Inflammatory macrophage treated with lipopolysaccharide for 1 hour (primary cell): Measurements from ENCODE around the gene ARMC8.
"Not testable (repeated sequence)": the region's sequence is repeated elsewhere in the genome, so short reads cannot be mapped to it uniquely, and the experiment has no call there.

Source experiments
- DNase-seq, 2 donors: peaks; one replicate each; pipeline ENCODE4 v3.0.0-alpha.2; 2020 to 2022

The ARMC8 gene, protein sequence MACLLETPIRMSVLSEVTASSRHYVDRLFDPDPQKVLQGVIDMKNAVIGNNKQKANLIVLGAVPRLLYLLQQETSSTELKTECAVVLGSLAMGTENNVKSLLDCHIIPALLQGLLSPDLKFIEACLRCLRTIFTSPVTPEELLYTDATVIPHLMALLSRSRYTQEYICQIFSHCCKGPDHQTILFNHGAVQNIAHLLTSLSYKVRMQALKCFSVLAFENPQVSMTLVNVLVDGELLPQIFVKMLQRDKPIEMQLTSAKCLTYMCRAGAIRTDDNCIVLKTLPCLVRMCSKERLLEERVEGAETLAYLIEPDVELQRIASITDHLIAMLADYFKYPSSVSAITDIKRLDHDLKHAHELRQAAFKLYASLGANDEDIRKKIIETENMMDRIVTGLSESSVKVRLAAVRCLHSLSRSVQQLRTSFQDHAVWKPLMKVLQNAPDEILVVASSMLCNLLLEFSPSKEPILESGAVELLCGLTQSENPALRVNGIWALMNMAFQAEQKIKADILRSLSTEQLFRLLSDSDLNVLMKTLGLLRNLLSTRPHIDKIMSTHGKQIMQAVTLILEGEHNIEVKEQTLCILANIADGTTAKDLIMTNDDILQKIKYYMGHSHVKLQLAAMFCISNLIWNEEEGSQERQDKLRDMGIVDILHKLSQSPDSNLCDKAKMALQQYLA

DNA sequence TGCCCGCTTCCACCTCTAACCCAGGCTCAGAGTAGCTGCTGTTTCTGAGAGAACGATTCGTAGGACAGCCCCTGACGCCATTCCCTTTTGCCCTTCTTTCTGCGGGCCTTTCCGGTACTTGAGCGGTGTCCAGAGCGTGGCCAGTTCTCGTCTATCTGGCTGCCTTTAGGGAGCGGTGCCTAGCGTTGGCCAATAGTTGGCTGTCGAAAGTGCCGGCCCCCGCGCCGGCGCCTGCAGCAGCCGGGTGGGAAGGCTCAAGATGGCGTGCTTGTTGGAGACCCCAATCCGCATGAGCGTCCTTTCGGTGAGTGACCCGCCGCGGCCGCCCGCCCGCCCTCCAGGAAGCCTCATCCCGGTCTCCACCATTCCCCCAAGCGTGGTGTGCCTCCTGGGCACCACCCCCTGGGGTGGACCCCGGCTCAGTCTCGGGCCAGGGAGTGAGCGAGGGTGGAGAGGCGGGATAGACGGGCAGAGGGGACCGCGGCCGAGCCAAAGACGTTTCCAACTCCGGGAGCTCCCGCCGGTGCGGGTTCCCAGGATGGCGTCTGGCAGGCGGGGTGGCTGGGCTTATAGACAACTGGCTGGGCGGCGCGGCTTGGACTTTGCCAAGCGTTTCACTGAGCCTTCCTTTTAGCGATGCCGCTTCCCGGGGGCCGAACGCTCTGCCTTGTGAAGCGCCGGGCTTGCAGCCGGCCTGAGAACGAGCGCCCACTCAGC is at the start of gene ARMC8:
Gene ARMC8, plus strand, starts transcription at position 6 of the 717 bp plus-strand sequence. Its CDS starts 254 bp downstream, at position 260.
- peak in 1 of 2 donors; percentile 47 for DNase-seq

- DNase-seq = no peak
These were observed 49.2 kb upstream of the ARMC8 start for GRCh38 chr3:138137861-138138260.

GRCh38 chr3:138139691-138140090 is 47.4 kb upstream of the ARMC8 start:
- DNase-seq = peak in 1 of 2 donors; percentile 40

DNA sequence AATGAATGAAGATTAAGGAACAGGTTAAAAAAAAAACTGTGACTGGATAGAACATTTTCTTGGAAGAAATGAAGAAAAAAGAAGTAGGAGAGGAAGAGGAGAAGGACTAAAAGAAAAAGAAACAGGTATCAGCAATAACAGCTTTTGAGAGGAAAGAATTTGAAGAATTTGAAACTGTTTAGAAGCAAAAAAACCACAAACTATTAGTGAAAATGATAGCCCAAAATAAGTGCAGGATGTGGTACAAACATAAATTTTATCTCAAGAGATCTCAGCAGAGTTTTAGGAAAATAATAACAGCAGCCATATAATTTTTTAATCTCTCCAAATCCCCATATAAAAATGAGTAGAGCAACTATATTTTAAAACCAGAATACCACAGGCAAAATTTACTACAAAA is 46.2 kb upstream of the ARMC8 start:
- no peak for DNase-seq

- not testable (repeated sequence) for DNase-seq
These were observed 44.9 kb upstream of the ARMC8 start for GRCh38 chr3:138142181-138142580.

GRCh38 chr3:138148503-138148902 is 38.6 kb upstream of the ARMC8 start:
- DNase-seq = peak in 1 of 2 donors; percentile 33

GRCh38 chr3:138154534-138154933 is 32.6 kb upstream of the ARMC8 start:
- no peak for DNase-seq

DNA sequence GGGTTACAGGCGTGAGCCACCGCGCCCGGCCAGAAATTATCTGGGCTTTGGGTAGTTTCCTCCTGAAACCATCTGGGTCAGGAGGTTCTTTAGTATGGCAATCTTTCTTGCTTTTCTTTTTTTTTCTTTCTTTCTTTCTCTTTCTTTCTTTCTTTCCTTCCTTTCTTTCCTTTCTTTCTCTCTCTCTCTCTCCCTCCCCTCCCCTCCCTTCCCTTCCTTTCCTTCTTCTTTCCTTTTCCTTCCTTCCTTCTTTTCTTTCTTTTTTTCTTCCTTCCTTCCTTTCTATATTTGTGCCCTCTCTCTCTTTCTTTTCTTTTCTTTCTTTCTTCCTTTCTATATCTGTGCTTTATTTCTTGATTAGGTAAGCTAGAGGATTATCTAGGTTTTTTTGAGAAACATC is 29.4 kb upstream of the ARMC8 start:
- no peak for DNase-seq

DNA sequence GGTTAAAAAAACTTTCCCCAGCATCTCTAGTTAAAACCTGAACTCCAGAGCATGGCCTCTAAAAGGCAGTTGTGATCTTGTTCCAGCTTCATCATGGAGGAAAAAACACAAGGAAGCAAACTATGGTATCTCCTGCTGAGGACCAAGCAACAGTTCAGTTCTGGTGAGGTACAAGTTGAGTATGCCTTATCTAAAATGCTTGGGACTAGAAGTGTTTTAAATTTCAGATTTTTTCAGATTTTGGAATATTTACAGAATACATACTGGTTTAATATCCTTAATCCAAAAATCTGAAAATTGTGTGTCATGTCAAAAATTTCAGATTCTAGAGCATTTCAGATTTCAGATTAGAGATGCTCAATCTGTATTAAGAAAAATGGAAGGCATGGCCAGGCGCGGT is 22.0 kb upstream of the ARMC8 start:
- DNase-seq = no peak

- DNase-seq = no peak
These were observed 14.5 kb upstream of the ARMC8 start for GRCh38 chr3:138172625-138173024.

DNA sequence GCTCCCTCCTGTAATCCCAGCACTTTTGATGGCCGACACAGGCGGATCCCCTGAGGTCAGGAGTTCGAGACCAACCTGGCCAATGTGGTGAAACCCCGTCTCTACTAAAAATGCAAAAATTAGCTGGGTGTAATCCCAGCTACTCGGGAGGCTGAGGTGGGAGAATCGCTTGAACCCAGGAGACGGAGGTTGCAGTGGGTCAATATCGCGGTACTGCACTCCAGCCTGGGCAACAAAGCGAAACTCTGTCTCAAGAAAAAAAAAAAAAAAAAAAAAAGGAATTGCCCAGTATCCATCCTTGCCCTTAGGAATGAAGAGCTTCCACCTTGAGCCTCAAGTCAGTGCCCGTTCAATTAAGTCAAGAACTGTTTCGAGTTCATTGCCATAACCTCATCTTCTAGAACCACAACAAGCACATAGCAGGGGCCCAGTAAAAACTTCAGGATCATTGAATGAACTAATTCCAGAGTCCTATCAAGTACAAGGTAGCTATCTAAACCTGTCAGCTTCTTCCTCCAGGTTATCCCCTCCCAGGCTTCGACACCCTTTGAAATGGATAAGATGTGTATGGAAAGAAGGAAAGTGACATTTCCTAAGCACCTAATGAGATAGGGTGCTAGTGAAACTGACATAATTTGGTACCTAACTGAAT is 13.2 kb upstream of the ARMC8 start:
- peak in 1 of 2 donors; percentile 12 for DNase-seq

DNA sequence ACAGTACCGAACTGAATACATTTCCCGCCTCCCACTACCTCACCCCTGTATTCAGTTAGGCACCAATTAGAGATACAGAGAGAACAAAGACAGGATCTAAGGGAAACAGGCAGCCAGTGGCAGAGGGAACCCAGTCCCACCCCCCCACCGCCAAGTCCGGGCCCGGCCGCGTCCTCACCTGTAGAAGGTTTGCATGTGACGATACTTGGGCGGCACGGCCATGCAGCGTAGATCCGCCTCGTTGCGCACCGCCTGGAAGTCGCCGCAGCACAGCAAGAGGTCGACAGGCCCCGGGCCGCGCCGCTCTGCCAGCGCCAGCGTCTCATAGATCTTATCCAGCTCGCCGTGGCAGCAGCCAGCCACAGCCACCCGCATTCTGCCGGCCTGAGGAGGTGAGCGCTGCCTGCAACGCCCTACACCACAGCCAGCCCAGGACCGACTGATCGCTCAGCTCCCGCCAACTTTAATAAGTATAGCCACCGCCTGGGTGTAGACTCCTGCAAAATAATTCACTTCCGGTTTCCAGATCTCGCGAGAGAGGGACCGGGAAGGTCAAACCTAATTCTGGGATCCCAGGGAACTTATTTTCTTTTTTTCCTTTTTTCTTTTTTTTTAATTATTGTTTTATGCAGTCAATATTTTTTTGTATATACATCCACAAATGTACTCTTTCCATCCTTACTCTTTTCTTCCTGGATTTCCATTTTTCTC is 12.5 kb upstream of the ARMC8 start, which contains the start of gene DBR1:
Gene DBR1, minus strand, starts transcription at position 501 of the 711 bp plus-strand sequence. Its CDS starts 126 bp downstream, at position 375.
- DNase-seq = peak; percentile 77 to 88

GRCh38 chr3:138180375-138181029 is 6.6 kb upstream of the ARMC8 start:
- DNase-seq = peak; percentile 19 to 35

DNA sequence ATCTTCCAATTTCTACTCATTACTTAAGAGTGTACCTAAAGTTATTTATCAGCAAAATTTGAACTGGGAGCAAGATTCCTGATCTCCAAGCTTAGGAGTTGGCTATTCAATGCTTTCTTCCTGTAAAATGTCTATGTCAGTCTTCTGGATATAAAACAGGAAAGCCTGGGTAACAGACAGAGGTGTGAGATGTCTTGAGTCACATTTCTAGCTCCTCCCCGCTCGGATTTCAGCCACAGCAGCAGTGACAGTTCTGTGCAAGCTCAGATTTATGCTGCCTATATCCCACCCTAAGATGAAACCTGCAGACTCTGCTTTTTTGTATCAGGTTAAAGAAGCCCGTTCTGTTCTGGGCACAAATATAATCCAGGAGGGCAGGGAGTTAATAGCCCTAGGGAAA is 2.1 kb upstream of the ARMC8 start:
- no peak for DNase-seq

GRCh38 chr3:138186221-138186620 is 880 bp upstream of the ARMC8 start:
- DNase-seq = peak in 1 of 2 donors; percentile 6

- DNase-seq = peak; percentile 84 to 88
These were observed 252 bp upstream of the ARMC8 start for GRCh38 chr3:138186803-138187295.

DNA sequence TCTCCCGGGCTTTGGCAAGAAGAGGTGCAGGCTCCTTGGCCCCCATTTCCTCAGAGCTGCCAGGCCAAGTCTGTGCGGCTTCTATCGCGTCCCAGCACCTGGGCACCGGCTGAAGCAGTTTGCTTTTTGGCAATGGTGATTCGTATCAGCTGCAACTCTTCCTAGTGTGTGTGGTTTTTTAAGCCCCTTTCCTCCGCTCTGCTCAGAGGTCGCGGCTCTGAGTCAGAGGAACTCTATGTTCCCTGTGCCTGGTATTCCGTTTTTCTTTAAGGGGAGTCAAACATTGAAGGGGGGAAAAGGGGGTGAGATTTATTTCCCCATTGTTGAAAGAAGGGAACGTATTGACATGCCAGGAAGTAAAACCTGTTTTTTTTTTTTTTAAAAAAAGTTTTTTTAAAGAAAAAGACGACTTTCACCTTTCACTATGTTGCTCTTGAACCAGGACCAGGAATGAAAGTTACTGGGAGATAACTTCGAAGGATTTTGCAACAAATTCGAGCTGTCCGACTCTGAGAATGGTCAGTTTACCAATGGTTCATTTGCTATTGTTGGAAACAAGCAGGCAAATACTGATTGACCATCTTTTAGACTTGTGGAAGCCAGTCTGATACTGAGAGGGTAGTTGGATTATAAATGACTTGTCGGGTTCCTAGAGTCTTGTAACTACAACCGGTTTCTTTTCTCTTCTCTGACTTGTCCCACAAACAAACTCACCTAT is 1.1 kb downstream of the ARMC8 start:
- peak; percentile 20 to 48 for DNase-seq

DNA sequence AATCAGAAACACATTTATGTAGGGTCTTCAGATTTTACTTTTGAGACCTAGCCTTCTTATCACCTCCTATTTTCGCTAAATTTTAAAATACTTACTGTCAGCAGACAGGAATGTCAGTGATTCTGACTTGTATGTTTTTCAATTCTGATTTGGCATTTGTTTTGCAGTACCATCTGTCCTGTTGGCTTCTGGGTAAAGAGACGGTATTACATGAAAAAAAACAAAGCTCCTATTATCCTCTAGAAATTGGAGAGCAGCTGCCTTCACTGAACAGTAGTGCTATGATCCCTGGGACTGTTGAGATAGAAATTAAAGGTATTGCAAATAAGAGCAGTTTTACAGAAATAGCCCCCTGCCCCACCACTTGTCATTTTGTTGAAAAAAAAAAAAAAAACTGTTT is 8.4 kb downstream of the ARMC8 start:
- DNase-seq = no peak

DNA sequence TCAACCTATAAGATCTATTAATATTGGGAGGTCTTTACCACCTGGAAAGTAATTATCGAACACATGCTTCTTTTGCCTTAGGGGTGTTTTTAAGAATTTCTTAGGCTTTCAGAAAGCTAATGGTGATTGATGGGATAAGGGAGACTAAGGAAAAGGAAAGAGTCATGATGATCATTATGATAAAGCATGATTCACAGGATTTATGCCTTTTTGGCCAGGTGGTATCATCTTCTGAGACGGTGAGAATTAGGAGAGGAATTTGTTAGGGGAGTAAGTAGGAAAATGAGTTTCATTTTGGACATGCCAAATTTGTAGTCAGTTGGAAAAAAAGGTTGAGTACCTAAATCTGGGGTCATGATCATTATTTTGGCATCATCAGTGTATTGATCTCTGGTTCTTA is 8.9 kb downstream of the ARMC8 start:
- DNase-seq = no peak

DNA sequence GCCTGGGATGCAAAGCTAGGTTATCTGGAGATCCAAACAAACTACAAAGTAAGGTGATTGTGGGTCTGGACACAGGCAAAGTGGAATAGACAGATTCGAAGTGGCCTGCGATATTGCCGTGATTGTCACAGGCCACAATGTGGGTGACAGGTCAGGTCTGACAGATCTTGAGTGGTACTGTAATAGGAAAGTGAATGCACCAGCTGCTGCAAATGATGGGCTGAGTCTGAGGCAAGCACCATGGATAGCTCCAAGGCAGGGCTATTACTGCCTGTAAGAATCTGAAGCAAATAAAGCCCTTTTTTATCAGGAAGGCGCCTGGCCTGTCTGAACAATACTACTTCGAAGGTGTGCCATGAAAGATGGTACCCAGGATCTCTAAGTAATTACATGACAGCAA is 10.0 kb downstream of the ARMC8 start:
- no peak for DNase-seq

DNA sequence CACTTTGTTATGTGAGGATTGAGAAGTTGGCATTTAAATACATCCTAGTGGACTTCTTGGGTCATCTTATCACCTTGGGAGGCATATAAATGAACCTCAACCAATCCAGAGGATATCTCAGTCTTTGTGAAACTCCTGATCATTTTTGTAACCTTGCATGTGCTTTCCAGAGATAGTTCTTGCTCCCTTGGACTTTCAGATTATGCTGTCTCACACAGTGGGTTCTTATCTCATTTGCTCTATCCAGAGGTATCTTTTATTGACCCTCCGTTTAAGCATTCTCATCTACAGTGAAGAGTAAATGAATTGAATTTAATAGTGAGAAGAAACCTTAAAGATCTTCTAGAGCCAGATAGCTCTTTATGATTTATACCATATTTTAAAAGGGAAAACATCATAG is 10.4 kb downstream of the ARMC8 start:
- DNase-seq = no peak
